ENCODE results near the gene MRPL48.

DNA sequence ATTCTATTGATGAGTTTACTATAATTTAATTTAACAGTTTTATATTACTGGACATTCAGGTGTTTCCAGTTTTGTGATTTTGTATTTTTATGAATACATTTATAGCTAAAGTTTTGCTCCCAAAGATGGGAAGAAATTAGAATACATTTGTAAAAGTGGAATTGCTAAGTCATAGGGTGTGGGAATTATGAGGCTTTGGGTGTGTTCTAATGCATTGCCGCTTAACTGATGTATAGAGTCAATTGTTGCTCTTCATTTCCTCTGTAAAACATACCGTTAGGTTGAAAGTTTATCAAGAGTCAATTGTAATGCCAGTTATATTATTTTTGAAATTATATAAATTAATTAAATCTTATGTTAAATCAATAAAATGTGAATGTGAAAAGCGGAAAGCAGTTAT, 105.4 kb downstream of the MRPL48 start:
- TF ChIP-seq, protein P1, sequence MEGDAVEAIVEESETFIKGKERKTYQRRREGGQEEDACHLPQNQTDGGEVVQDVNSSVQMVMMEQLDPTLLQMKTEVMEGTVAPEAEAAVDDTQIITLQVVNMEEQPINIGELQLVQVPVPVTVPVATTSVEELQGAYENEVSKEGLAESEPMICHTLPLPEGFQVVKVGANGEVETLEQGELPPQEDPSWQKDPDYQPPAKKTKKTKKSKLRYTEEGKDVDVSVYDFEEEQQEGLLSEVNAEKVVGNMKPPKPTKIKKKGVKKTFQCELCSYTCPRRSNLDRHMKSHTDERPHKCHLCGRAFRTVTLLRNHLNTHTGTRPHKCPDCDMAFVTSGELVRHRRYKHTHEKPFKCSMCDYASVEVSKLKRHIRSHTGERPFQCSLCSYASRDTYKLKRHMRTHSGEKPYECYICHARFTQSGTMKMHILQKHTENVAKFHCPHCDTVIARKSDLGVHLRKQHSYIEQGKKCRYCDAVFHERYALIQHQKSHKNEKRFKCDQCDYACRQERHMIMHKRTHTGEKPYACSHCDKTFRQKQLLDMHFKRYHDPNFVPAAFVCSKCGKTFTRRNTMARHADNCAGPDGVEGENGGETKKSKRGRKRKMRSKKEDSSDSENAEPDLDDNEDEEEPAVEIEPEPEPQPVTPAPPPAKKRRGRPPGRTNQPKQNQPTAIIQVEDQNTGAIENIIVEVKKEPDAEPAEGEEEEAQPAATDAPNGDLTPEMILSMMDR (IDR thresholded peaks at IDR 0.05; ENCODE audit: insufficient read depth, low read length, poor library complexity, severe bottlenecking) = no peak
- no peak for TF ChIP-seq EZH2phosphoT487 (conservative IDR thresholded peaks at IDR 0.05; ENCODE audit: low read length)
